ENCODE measurements around the gene ZCWPW2.

The ZCWPW2 gene

DNA sequence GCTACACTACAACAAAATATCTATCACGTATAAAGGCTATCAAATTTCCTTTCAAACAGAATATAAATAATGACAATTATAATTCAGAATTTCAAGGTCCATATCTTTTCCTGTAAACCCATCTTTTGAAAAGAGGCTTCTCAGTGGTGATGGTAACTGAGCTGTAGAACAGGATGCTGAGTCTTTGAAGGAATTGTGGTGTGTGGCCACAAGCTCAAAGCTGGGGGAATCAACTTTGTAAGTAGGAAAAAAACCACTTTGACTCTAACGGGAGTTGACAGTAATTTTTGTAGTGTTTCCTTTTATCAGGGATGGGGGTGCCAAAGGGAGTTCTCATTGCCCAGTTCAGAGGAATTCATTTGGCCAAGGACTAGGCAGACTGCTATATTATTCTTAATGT lies 13.3 kb upstream of the ZCWPW2 start:
- Mint-ChIP-seq H3K4me1 (peaks cover 5% of the 10 kb centered on the region), H3K27ac (no peak overlapping the region), H3K4me3 (no peak overlapping the region), H3K27me3 (no peaks in the 10 kb centered on the region), H3K9me3 (no peaks in the 10 kb centered on the region), H3K36me3 (ENCODE audit: low read depth) (peaks cover 16% of the 10 kb centered on the region)
- DNase-seq (no peak), ATAC-seq (no peak)

DNA sequence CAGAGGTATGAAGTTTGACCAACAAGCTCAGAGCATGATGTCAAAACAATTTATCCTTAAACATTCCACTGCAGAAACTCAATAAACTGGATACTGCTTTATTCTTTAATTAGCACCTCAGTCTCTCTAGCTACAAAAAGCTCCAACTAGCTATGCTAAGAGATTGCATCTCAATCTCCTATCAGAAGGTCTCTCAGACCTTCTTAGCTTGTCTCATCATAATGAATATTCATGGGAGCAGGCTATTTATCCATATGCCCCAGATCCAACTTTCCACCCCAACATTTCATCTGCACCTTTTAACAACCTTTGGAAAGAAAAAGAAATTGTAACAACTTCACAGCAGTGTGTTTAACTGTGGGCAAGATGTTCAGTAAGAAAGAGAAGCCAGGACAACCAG lies 11.3 kb upstream of the ZCWPW2 start:
- H3K4me3 Mint-ChIP-seq = no peak overlapping the region
- DNase-seq = no peak
- peaks cover 7% of the 10 kb centered on the region for H3K4me1 Mint-ChIP-seq
- H3K27me3 Mint-ChIP-seq = no peaks in the 10 kb centered on the region
- no peaks in the 10 kb centered on the region for H3K9me3 Mint-ChIP-seq
- ATAC-seq = no peak
- peaks cover 12% of the 10 kb centered on the region for H3K36me3 Mint-ChIP-seq (ENCODE audit: low read depth)
- no peak overlapping the region for H3K27ac Mint-ChIP-seq

DNA sequence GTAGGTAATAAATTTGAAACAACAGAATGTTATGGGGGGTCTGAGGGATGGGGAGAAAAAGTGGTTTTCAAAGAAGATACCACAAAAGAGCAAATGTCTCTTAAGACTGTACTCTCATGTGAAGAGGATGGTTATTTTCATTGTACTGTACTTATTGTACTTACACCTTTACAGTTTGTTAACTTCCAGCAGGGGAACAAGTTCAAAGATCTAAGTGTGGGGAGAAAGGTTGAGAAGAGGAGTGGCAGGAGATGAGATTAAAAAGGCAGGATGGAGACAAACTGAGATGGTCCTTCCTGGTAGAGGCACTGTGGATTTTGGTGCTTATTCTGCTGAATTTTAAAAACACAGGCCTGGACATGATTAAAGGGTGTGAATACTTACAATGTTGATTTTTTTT lies 5.4 kb upstream of the ZCWPW2 start:
- peaks cover 8% of the 10 kb centered on the region for H3K36me3 Mint-ChIP-seq (ENCODE audit: low read depth)
- DNase-seq (no peak), ATAC-seq (no peak)
- no peaks in the 10 kb centered on the region for H3K9me3 Mint-ChIP-seq
- H3K4me1 Mint-ChIP-seq = peaks cover 44% of the 10 kb centered on the region
- no peaks in the 10 kb centered on the region for H3K27me3 Mint-ChIP-seq
- H3K4me3 Mint-ChIP-seq = no peak overlapping the region
- H3K27ac Mint-ChIP-seq = no peak overlapping the region

DNA sequence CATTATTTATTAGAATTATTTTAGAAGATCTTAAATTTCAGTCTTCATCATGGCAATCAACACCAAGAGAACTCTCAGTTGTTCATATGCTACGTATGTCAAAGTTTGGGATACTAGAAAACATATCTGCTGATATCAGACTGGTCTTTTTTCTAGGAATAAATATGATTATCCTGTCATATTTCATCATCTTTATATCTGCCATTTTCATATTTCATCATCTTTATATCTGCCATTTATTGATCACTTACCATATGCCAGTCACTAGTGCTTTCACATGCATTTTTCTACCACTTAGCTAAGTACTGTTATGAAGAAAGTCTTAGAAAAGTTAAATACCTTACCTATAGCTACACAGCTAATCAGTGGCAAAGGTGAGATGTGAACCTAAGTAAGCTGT lies 2.8 kb upstream of the ZCWPW2 start:
- no peak overlapping the region for H3K27ac Mint-ChIP-seq
- DNase-seq (no peak), ATAC-seq (no peak)
- H3K4me3 Mint-ChIP-seq = no peak overlapping the region
- peaks cover 60% of the 10 kb centered on the region for H3K4me1 Mint-ChIP-seq
- H3K27me3 Mint-ChIP-seq = no peaks in the 10 kb centered on the region
- peaks cover 5% of the 10 kb centered on the region for H3K36me3 Mint-ChIP-seq (ENCODE audit: low read depth)
- no peaks in the 10 kb centered on the region for H3K9me3 Mint-ChIP-seq

DNA sequence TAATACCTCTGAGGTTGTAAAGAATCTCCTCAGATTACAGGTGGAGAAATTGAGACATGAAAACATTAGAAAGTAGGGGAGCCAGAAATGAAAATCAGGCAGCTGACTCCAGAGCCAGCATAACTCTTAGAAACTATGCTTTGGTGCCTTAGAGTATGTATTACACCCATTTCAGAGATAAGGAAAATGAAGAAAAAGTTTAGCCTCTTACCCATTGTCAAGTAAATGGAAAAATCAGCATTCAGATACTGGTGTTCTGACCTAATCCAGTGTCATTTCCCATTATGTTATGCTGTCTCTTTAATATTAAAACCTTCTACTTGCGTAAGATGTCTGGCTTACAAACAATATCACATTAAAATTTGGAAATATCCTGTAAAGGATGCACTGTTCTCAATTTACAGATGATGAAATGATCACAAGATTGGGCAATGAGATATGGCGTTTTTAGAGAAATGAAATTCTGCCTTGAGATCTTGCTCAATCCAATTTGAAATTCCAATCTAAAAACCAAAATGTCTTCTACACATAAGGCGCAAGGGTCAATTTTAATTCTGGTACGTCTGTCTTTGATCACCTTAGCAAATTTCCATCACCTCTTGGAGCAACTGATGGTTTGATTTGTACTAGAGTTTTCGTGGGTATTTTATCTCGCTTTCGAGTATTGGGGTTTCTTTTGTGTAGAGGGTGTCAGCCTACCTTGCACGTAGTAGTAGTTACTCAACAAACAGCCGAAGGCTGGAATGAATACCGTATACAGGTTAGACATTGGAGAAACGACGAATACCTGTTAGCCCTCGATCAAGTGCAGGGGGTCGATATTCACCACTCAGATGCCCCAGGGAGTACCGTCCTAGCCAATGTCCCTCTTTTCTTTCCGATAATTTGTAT lies 902 bp upstream of the ZCWPW2 start:
- DNase-seq (peak; percentile 14), ATAC-seq (no peak)
- Mint-ChIP-seq H3K4me1 (peaks cover 57% of the 10 kb centered on the region), H3K27ac (peak overlapping the region; percentile 94), H3K36me3 (ENCODE audit: low read depth) (peaks cover 19% of the 10 kb centered on the region), H3K9me3 (peaks cover 4% of the 10 kb centered on the region), H3K4me3 (peak overlapping the region; percentile 92), H3K27me3 (no peaks in the 10 kb centered on the region)

DNA sequence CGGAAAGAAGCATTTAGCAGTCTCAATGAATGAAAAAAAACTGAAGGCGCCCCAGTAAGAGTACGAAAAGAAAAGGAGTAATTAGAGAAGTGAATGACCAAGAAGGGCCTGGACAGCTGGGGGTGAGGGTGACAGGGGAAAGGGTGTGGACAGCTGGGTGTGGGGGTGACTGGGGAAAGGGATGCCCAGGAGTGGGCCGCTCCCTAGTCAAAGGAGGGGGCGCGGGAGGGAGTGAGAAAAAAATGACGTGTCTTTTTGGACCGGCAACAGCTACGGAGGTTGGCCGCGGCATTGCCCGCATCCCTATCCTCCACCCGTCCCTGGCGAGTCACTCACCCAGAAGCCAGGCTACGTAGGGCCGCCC lies 274 bp upstream of the ZCWPW2 start:
- Mint-ChIP-seq H3K4me1 (peaks cover 51% of the 10 kb centered on the region), H3K27me3 (no peaks in the 10 kb centered on the region), H3K36me3 (ENCODE audit: low read depth) (peaks cover 21% of the 10 kb centered on the region), H3K4me3 (peak overlapping the region; percentile 92), H3K27ac (peak overlapping the region; percentile 94), H3K9me3 (peaks cover 4% of the 10 kb centered on the region)
- DNase-seq (no peak), ATAC-seq (peak; percentile 87)

DNA sequence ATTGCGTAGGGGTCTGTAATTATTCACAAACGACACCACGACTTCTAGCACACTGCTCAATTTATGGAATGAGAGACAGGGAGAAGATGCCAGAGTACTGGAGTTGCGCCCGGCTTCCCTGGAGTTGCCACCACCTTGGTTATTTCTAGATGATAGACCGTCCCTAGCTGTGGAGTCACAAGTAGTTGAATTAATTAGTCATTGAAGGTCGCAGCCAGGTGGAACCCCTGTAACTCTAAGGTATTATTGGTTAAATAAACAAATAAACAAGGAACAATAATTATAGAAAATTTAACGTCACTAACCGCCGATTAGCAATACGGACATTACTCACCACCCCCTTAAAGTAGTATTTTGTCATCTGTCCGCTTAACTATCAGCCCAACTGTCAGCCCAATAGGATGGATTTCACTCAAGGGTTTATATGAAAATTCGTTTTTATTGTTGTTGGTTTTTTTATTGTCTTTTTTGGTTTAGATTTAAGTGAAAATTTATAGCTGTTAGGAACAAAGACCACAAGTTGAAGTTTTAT lies 1.0 kb downstream of the ZCWPW2 start:
- H3K4me1 Mint-ChIP-seq = peaks cover 48% of the 10 kb centered on the region
- H3K36me3 Mint-ChIP-seq (ENCODE audit: low read depth) = peaks cover 29% of the 10 kb centered on the region
- peak overlapping the region; percentile 94 for H3K27ac Mint-ChIP-seq
- peaks cover 13% of the 10 kb centered on the region for H3K9me3 Mint-ChIP-seq
- ATAC-seq (peak; percentile 1), DNase-seq (no peak)
- H3K27me3 Mint-ChIP-seq = no peaks in the 10 kb centered on the region
- peak overlapping the region; percentile 92 for H3K4me3 Mint-ChIP-seq

DNA sequence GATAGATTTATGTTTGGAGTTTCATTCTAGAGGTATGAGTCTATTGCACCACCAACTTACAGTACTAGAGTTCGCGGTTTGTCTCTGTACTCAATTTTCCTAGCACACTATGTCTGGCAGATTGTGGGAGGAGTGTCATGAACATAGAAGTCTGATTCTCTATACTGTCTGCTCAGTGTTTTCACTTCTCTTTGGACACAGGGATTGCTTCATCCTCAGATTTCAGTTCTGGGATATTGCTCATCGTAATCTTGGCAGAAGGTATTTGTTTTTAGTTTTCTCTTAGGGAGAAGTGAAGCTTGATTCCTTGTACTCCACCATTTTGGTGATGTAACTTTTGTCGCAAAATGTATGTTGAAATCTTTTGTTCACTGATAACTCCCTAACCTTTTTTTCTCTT lies 27.9 kb downstream of the ZCWPW2 start:
- Mint-ChIP-seq H3K4me1 (no peaks in the 10 kb centered on the region), H3K27ac (no peak overlapping the region)
- no peak for DNase-seq

DNA sequence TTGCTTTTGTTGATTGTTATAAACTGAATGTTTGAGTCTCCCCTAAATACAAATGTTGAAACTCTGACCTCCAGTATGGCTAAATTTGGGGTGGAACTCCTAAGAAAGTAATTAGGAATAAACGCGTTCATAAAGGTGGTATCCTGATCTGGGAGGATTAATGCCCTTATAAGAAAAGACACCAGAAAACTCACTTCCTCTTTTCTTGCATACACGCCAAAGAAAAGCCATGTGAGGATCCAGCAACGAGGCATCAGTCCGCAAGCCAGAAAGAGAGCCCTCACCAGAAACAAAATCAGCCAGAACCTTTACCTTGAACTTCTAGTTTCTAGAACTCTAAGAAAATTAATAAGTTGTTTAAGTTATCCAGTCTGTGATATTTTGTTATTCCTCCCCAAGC lies 37.5 kb downstream of the ZCWPW2 start:
- peaks cover 12% of the 10 kb centered on the region for H3K9me3 Mint-ChIP-seq
- H3K4me3 Mint-ChIP-seq = no peak overlapping the region
- ATAC-seq (no peak), DNase-seq (no peak)
- H3K27ac Mint-ChIP-seq = no peak overlapping the region
- H3K4me1 Mint-ChIP-seq = no peaks in the 10 kb centered on the region
- no peaks in the 10 kb centered on the region for H3K27me3 Mint-ChIP-seq
- no peaks in the 10 kb centered on the region for H3K36me3 Mint-ChIP-seq (ENCODE audit: low read depth)

More for the DNA sequence above, 27.9 kb downstream of the ZCWPW2 start:
- ATAC-seq = no peak
- H3K4me3 Mint-ChIP-seq = no peak overlapping the region
- H3K9me3 Mint-ChIP-seq = peaks cover 14% of the 10 kb centered on the region
- peaks cover 2% of the 10 kb centered on the region for H3K27me3 Mint-ChIP-seq
- peaks cover 3% of the 10 kb centered on the region for H3K36me3 Mint-ChIP-seq (ENCODE audit: low read depth)

DNA sequence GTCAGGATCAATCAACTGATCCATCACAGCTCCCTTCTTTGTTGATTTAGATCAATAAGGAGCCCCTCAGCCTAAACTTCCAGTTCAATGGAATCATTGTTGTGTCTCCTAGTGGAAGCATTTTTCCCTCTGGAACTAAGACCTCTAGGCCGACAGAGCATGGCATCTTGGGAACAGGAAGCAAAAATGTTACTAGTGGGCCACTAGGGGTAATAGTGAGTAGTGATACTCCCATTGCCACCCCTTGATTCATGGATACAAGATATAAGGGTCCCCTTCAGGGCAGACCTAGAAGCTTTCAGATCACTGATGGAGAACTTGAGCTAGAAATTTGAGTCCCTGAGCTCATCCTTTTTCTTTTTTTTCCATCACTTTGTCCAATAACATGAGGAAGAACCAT lies 40.5 kb downstream of the ZCWPW2 start:
- DNase-seq = no peak
- Mint-ChIP-seq H3K27me3 (no peaks in the 10 kb centered on the region), H3K27ac (no peak overlapping the region), H3K4me3 (no peak overlapping the region), H3K4me1 (no peaks in the 10 kb centered on the region), H3K36me3 (ENCODE audit: low read depth) (peaks cover 2% of the 10 kb centered on the region), H3K9me3 (peaks cover 37% of the 10 kb centered on the region)
- no peak for ATAC-seq

DNA sequence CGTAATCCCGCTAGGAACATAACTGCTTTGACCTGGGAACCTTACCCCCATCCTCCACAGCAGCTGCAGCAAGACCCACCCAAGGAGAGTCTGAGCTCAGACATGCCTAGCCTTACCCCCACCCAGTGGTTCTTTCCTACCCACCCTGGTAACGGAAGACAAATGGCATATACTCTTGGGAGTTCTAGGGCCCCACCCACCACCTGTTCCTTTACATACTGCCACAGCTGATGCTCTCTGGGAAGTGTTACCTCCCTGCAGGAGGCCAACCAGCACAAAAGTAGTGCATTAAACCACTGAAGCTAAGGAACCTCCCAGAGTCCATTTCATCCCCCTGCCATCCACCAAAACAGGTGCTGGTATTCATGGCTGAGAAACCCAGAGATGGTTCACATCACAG lies 50.7 kb downstream of the ZCWPW2 start:
- Mint-ChIP-seq H3K36me3 (ENCODE audit: low read depth) (peaks cover 1% of the 10 kb centered on the region), H3K27ac (no peak overlapping the region), H3K27me3 (no peaks in the 10 kb centered on the region), H3K4me3 (no peak overlapping the region), H3K4me1 (no peaks in the 10 kb centered on the region), H3K9me3 (peaks cover 61% of the 10 kb centered on the region)
- no peak for DNase-seq
- no peak for ATAC-seq

DNA sequence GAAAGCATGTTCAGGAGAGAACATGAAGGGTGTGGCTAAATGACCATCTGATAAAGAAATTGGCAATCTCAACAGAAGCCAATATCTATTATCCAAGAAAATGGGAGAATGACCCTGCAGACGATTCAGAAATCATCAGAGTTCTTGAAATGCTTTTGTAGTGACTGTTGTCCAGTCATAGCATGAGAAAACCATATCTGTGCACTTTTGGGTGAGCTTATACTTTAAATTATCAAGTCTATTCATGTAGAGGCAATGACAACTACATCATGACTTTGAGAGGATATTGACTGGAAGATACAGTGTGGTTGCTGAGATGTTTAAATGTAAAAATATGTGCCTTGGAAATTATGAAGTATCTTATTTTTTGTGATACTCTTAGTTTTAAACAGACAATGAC lies 57.7 kb downstream of the ZCWPW2 start:
- no peak for DNase-seq
- Mint-ChIP-seq H3K4me3 (no peak overlapping the region), H3K4me1 (no peaks in the 10 kb centered on the region), H3K27ac (no peak overlapping the region), H3K36me3 (ENCODE audit: low read depth) (no peaks in the 10 kb centered on the region), H3K9me3 (peaks cover 32% of the 10 kb centered on the region), H3K27me3 (no peaks in the 10 kb centered on the region)
- ATAC-seq = no peak

DNA sequence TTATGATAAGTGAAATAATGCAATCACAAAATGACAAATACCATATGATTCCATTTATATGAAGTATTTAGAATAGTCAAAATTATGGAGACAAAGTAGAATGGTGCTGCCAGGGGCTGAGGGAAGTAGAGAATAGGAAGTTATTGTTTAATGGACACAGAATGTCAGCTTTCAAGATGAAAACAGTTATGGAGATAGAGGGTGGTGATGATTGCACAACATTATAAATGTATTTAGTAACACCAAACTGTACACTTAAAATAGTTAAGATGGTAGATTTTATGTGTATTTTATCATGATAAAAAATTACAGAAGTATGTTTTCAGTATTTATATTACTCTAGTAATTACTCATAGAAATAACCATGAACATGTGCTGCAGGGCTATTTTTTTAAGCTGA lies 100.9 kb downstream of the ZCWPW2 start:
- H3K27me3 Mint-ChIP-seq = no peaks in the 10 kb centered on the region
- ATAC-seq = no peak
- H3K9me3 Mint-ChIP-seq = peaks cover 21% of the 10 kb centered on the region

DNA sequence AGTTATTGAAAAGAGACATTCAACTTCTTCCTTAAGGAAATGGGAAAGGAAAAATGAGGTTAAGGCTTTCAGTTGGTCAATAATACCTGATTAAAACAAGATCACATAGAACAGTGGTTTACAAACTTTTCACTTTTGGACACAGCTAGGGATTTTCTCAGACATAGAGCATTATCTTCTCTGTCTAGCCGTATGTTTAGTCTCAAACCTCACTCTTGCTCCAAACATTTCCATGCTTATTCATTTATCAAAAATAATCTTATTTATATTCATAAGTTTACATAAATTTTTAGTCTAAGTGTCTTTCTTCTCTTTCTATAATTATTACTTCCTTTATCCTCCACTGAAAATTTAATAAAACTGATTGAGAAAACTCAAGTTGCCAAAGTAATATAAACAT lies 114.3 kb downstream of the ZCWPW2 start:
- Mint-ChIP-seq H3K9me3 (peaks cover 19% of the 10 kb centered on the region), H3K4me3 (no peak overlapping the region), H3K36me3 (ENCODE audit: low read depth) (no peaks in the 10 kb centered on the region), H3K27me3 (no peaks in the 10 kb centered on the region), H3K27ac (no peak overlapping the region), H3K4me1 (no peaks in the 10 kb centered on the region)
- DNase-seq (no peak), ATAC-seq (no peak)

More for the DNA sequence above, 100.9 kb downstream of the ZCWPW2 start:
- Mint-ChIP-seq H3K36me3 (ENCODE audit: low read depth) (no peaks in the 10 kb centered on the region), H3K4me3 (no peak overlapping the region), H3K27ac (no peak overlapping the region), H3K4me1 (no peaks in the 10 kb centered on the region)
- DNase-seq = no peak

DNA sequence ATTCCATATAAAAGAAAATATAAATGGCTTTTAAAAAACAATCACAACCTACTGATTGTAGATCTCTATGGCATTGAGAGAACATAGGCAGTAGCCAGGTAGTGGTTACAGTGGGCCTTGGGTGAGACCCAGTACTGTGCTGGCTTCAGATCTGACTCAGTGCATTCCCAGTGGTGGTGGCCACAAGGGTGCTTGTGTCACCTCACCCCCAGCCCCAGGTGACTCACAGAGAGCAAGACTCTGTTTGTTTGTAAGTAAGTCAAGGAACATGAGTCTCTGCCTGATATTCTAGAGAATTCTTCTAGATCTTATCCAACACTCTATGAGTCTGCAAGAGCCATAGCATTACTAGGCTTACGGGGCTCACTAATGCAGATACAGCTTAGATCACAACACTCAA lies 118.9 kb downstream of the ZCWPW2 start:
- Mint-ChIP-seq H3K36me3 (ENCODE audit: low read depth) (no peaks in the 10 kb centered on the region), H3K27me3 (no peaks in the 10 kb centered on the region), H3K9me3 (peaks cover 14% of the 10 kb centered on the region), H3K4me3 (no peak overlapping the region), H3K27ac (no peak overlapping the region), H3K4me1 (no peaks in the 10 kb centered on the region)
- no peak for DNase-seq
- ATAC-seq = peak; percentile 24

All from activated naive CD8-positive, alpha-beta T cell treated with anti-CD3 and anti-CD28 coated beads, Interleukin-2, amount 50 U/mL, for 24 hours (primary cell).